IPS DF 4.7 (cell line): ENCODE results near the gene SLC43A3.

Experiments
- DNase-seq: peaks from one replicate; pipeline ENCODE4 v3.0.0-alpha.2; 2013; ENCODE audit warnings: low spot score; ENCODE audit errors: extremely low read depth

Gene SLC43A3

GRCh38 chr11:57426929-57427726 is at the start of gene SLC43A3:
TSS of gene SLC43A3 (minus strand) at chr11:57427121. CDS start at chr11:57426172, 949 bp downstream.
- peak; percentile 28 for DNase-seq

DNA sequence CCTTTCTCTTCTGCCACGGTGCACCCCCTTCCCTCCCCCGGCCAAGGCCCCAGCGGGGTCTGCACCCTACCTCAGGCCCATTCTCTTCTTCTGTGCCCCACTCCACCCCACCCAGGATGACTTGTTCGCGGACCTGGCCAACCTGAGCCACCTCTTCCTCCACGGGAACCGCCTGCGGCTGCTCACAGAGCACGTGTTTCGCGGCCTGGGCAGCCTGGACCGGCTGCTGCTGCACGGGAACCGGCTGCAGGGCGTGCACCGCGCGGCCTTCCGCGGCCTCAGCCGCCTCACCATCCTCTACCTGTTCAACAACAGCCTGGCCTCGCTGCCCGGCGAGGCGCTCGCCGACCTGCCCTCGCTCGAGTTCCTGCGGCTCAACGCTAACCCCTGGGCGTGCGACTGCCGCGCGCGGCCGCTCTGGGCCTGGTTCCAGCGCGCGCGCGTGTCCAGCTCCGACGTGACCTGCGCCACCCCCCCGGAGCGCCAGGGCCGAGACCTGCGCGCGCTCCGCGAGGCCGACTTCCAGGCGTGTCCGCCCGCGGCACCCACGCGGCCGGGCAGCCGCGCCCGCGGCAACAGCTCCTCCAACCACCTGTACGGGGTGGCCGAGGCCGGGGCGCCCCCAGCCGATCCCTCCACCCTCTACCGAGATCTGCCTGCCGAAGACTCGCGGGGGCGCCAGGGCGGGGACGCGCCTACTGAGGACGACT is 49.3 kb upstream of the SLC43A3 start:
- no peak for DNase-seq

GRCh38 chr11:57475671-57476046 is 48.7 kb upstream of the SLC43A3 start:
- DNase-seq, result no peak

DNA sequence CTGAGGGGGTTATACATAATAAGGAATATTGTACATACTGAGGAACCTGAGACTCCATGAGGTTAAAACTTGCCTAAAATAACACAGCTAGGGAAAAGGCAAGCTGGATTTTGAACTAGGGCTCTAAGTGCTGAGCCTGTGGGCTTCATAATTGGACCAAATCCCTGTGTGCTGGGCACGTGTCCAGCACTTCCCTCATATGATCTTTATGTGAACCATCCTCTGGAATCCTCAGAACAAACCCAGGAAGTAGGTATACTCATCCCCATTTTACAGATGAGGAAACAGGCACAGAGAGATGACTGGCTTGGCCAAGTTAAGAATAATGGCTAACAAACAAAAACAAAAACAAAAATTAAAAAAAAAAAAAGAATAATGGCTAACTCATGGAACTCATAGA is 48.3 kb upstream of the SLC43A3 start:
- DNase-seq, result no peak

DNA sequence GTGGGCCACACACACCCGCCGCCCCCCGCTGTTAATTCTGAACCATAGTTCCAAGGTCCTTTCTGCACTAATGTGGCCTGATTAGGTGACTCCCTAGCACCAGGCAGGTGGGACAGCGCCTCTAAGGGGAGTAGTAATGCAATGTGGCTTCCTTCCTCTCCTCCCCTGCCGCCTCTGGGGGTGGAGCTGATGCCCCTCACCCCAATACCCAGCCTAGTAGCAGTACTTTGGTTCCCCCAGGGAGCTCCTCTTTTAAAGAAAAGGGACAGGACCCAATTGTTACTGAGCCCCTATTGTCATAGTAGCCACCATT is 47.8 kb upstream of the SLC43A3 start:
- DNase-seq, result no peak

GRCh38 chr11:57474017-57474802 is 47.3 kb upstream of the SLC43A3 start:
- no peak for DNase-seq

GRCh38 chr11:57473285-57473841 is 46.4 kb upstream of the SLC43A3 start:
- no peak for DNase-seq

- no peak for DNase-seq
These were observed 44.6 kb upstream of the SLC43A3 start for GRCh38 chr11:57471496-57471895.

DNA sequence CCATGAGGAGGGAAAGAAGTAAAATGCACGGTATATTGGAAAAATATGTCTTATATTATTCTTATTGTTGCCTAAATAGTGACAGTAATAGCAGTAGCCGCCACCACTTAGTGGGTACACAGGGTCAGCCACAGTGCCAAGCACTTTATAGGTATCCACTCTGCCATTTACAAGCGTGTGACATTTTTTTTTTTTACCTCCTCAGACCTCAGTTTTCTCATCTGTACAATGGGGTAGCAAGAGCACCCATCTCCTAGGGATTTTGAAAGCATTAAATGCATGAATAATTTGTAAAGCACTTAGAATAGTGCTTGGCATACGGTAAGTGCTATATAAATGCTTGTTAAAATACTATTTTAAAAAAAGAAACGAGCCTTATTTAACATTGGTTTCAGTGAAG is 42.3 kb upstream of the SLC43A3 start:
- DNase-seq, result no peak

- DNase-seq, result no peak
These were observed 41.4 kb upstream of the SLC43A3 start for GRCh38 chr11:57468276-57468675.

DNA sequence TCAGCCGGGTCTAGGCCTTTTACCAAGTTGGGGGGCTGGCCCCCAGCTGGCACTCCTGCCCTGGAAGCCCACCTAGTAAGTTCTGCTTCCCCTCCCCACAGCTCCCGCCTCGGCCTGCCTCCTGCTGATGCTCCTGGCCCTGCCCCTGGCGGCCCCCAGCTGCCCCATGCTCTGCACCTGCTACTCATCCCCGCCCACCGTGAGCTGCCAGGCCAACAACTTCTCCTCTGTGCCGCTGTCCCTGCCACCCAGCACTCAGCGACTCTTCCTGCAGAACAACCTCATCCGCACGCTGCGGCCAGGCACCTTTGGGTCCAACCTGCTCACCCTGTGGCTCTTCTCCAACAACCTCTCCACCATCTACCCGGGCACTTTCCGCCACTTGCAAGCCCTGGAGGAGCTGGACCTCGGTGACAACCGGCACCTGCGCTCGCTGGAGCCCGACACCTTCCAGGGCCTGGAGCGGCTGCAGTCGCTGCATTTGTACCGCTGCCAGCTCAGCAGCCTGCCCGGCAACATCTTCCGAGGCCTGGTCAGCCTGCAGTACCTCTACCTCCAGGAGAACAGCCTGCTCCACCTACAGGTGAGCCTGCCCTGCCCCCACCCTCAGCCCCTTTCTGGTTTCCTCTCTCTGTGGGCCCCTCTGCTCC is 40.7 kb upstream of the SLC43A3 start:
- no peak for DNase-seq

- DNase-seq, result no peak
These were observed 39.8 kb upstream of the SLC43A3 start for GRCh38 chr11:57466680-57467079.

DNA sequence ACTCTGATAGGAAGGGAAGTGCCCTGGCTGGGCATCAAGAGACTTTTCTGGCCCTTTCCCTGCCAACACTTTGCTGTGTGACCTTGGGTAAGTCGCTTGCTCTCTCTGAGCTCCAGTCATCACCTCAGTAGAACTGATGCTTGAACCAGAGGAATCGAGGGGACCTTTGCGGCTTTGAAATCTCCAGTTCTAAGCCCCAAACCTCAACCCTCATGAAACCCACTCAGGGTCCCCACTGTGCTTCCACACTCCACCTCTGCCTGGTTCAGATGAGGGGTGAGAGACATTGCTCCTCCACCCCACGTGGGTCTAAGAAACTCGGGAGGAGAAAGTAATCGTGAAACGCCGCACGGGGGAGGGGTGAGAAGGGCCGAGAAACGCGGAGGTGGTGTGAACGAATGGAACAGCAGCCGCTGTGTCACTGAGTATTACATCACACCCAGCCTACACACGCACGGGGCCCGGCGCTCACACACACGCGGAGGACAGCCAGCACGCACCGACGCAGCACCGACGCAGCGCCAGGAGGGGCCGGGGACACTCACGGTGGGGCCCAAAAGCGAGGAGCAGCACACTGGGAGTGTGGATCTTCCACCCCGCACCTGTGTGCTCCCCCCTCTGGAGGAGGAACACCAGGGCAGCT is 37.7 kb upstream of the SLC43A3 start:
- DNase-seq, result no peak

DNA sequence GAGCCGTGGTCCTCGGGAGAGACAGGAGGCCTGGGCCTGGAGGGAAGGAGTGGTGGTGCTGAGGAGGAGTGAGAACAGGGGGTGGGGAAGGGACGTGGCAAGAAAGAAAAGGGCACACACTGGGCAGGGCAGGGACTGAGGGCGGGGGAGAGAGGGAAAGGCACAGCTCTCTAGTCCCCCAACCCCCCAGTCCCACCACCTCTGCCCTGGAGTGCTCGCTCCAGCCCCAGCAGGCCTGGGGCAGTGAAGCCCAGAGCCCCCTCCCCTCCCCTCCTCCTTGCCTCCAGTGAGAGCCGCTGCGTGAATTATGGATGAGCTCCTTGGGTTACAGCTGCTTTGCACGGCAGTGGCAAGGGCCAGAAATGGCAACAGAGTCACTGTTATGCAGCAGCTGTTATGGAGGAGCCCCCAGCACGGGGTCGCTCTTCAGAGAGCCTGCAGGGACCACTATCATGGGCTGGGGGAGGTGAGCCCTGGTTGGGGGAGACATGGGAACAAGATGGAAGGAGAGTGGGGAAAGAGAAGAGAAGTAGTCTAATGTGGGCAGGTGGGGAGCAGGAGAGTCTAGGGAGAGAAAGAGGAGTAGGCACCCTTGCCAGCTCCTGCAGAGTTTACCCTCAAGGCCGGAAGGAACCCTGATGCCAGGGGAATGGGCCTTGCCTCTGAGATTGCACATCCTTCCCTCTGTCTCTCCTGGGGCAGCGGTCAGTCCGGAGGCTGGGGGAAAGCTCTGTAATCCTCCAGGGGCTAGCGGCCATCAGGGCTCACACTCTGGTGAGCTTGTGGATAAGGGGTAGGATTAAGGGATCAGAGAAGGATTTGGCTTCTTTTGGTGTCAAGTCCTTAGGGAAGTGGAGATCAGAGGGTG is 37.0 kb upstream of the SLC43A3 start:
- no peak for DNase-seq

DNA sequence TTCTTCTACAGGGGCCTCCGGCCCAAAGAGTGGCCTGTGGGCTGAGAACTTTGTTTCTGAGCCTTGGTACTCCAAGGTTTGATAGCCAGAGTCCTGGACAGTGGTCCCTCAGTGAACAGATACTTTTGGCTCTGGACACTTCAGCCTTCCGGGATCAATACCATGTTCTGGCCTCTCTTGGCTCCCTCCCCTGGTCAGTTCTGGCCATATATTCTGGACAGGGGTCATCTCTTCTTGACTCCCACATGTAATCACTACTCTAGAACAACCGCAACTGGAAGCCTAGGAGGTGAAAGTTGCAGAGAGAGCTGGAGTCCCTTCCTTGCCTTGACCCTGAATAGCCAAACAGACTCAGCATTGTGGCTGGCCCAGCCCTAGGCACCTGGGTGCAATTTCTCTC is 35.7 kb upstream of the SLC43A3 start:
- DNase-seq, result no peak

DNA sequence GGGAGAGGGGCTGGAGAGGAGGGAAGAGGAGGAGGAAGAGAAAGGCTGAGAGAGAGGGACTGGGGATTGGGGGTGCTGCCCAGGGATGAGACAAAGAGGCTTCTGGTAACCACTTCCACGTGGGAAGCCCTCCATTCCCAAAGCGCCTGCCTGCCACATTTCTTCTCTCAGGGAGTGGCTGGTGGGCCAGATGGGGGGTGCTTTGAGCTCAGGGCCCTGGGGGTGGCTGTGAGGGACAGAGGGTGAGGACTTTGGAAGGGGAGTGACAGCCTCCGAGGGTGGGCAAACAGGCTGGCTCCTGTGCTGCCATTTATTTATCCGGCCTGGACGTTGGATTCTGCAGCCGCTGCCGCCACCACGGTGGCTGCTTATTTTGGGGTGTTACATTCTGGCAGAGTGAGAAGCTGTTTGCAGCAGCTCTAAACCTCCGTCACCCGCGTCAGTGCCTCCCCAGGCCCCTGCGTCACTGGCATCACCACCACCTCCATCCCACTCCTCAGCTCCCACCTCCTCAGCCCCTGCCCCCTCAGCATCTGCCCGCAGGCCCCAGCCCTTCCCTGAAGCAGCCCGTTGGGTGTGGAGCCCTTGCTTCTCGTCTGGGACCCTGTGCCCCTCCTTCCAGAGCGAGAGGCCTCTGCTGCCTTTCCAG is 35.0 kb upstream of the SLC43A3 start:
- no peak for DNase-seq

GRCh38 chr11:57460758-57461749 is 34.1 kb upstream of the SLC43A3 start:
- no peak for DNase-seq

GRCh38 chr11:57460022-57460757 is 33.3 kb upstream of the SLC43A3 start, which contains the start of gene RTN4RL2:
TSS of gene RTN4RL2 (plus strand) at chr11:57460528. CDS start at chr11:57460866, 338 bp downstream.
- DNase-seq, result no peak
